ENCODE results near the gene JARID2.

Gene JARID2

GRCh38 chr6:15522856-15523529 lies 277.1 kb downstream of the JARID2 start:
- in situ Hi-C loops (cut with MboI; ENCODE audit: low pct_unique_long_range_greater_than_20kb, low sequenced_read_pairs, unreplicated experiment) = no loop called here
- no peak for DNase-seq (ENCODE audit: low spot score)
- TF ChIP-seq, protein P1, sequence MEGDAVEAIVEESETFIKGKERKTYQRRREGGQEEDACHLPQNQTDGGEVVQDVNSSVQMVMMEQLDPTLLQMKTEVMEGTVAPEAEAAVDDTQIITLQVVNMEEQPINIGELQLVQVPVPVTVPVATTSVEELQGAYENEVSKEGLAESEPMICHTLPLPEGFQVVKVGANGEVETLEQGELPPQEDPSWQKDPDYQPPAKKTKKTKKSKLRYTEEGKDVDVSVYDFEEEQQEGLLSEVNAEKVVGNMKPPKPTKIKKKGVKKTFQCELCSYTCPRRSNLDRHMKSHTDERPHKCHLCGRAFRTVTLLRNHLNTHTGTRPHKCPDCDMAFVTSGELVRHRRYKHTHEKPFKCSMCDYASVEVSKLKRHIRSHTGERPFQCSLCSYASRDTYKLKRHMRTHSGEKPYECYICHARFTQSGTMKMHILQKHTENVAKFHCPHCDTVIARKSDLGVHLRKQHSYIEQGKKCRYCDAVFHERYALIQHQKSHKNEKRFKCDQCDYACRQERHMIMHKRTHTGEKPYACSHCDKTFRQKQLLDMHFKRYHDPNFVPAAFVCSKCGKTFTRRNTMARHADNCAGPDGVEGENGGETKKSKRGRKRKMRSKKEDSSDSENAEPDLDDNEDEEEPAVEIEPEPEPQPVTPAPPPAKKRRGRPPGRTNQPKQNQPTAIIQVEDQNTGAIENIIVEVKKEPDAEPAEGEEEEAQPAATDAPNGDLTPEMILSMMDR (IDR thresholded peaks at IDR 0.05; ENCODE audit: extremely low read depth, insufficient read depth, missing control alignments) = no peak

- in situ Hi-C loops (cut with MboI; ENCODE audit: low pct_unique_long_range_greater_than_20kb, low sequenced_read_pairs, unreplicated experiment) = no loop called here
- DNase-seq (ENCODE audit: low spot score) = no peak
- TF ChIP-seq, protein P1 (IDR thresholded peaks at IDR 0.05; ENCODE audit: extremely low read depth, insufficient read depth, missing control alignments) = no peak
Observed at GRCh38 chr6:15523679-15524630, 278.1 kb downstream of the JARID2 start.

DNA sequence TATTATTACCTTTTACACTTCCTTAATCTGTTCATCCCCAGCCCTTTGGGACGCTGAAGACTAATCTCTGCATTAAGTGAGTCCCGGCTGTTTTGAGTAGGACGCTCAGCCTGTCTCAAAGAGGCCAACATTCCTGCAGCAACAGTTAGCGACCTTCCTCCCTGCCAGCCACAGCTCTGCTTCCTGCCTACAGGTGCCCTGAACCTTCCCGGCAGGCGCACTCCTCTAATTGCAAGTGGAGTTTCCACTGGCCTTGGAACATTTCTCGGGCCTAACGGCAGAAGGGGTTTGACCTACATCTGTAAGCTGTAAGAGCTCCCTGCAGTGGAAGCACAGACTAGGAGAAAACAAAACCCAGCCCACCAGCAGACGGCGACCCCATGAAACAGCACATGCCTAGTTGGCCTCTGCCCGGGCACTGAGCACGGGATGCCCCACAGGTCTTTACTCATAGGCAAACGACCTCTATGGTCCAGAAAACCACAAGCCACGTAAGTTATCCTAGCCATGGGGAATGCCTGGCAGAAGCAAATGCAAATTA lies 279.1 kb downstream of the JARID2 start:
- in situ Hi-C loops (cut with MboI; ENCODE audit: low pct_unique_long_range_greater_than_20kb, low sequenced_read_pairs, unreplicated experiment) = no loop called here
- TF ChIP-seq, protein P1 (IDR thresholded peaks at IDR 0.05; ENCODE audit: extremely low read depth, insufficient read depth, missing control alignments) = no peak
- no peak for DNase-seq (ENCODE audit: low spot score)

GRCh38 chr6:15526212-15526701 lies 280.4 kb downstream of the JARID2 start:
- DNase-seq (ENCODE audit: low spot score) = peak; percentile 69
- in situ Hi-C loops (cut with MboI; ENCODE audit: low pct_unique_long_range_greater_than_20kb, low sequenced_read_pairs, unreplicated experiment) = no loop called here
- TF ChIP-seq, protein P1 (IDR thresholded peaks at IDR 0.05; ENCODE audit: extremely low read depth, insufficient read depth, missing control alignments) = no peak

GRCh38 chr6:15527838-15528617 lies 282.2 kb downstream of the JARID2 start:
- TF ChIP-seq, protein P1 (IDR thresholded peaks at IDR 0.05; ENCODE audit: extremely low read depth, insufficient read depth, missing control alignments) = no peak
- in situ Hi-C loops (cut with MboI; ENCODE audit: low pct_unique_long_range_greater_than_20kb, low sequenced_read_pairs, unreplicated experiment) = no loop called here
- DNase-seq (ENCODE audit: low spot score) = no peak

DNA sequence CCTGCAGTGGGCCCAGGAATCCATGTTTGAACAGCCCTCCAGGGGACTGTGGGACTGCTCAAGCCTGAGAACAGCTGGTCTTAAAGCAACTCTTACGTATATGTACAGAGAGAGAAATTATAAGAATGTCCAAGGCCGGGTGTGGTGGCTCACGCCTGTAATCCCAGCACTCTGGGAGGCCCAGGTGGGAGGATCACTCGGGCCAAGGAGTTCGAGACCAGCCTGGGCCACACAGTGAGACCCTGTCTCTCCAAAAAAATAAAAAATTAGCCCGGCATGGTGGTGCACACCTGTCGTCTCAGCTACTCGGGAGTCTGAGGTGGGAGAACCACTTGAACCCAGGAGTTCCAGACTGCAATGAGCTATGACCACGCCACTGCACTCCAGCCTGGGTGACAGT lies 283.0 kb downstream of the JARID2 start:
- in situ Hi-C loops (cut with MboI; ENCODE audit: low pct_unique_long_range_greater_than_20kb, low sequenced_read_pairs, unreplicated experiment) = no loop called here
- TF ChIP-seq, protein P1 (IDR thresholded peaks at IDR 0.05; ENCODE audit: extremely low read depth, insufficient read depth, missing control alignments) = no peak
- DNase-seq (ENCODE audit: low spot score) = no peak
